ENCODE measurements around the gene ASB17. TPM values are rescaled to one million over a fixed set of nuclear protein-coding genes. Genes with fewer than 3 reads are reported as not detected.
"Not testable (repeated sequence)": the region's sequence is repeated elsewhere in the genome, so short reads cannot be mapped to it uniquely, and the experiment has no call there.

Gene ASB17
- polyA plus RNA-seq = not detected

GRCh38 chr1:75932304-75932703 lies at the start of gene ASB17:
Gene ASB17, minus strand, starts transcription at chr1:75932404. Its CDS starts 113 bp downstream, at chr1:75932291.
- H3K27ac Mint-ChIP-seq = no peak within 1 kb of the TSS
- peaks cover 0 to 7% (median 2%) of the 10 kb centered on the region in 6 donors for H3K9me3 Mint-ChIP-seq
- no peaks in the 10 kb centered on the region for H3K27me3 Mint-ChIP-seq (ENCODE audit: low read depth in 3 of 3)
- no peaks in the 10 kb centered on the region for H3K36me3 Mint-ChIP-seq
- H3K4me3 Mint-ChIP-seq = no peak within 1 kb of the TSS
- H3K4me1 Mint-ChIP-seq = no peaks in the 10 kb centered on the region
- no peak for DNase-seq

- Mint-ChIP-seq H3K36me3 (no peaks in the 10 kb centered on the region), H3K9me3 (peaks cover 0 to 4% (median 0%) of the 10 kb centered on the region in 6 donors), H3K4me3 (no peak overlapping the region), H3K27me3 (ENCODE audit: low read depth in 3 of 3) (peaks cover 0 to 2% (median 2%) of the 10 kb centered on the region in 3 donors), H3K4me1 (no peaks in the 10 kb centered on the region), H3K27ac (no peak overlapping the region)
- no peak for DNase-seq
Measured at GRCh38 chr1:75980972-75981897, 49.0 kb upstream of the ASB17 start.

- H3K36me3 Mint-ChIP-seq = no peaks in the 10 kb centered on the region
- H3K9me3 Mint-ChIP-seq = no peaks in the 10 kb centered on the region
- H3K4me3 Mint-ChIP-seq = no peak overlapping the region
- H3K4me1 Mint-ChIP-seq = no peaks in the 10 kb centered on the region
- DNase-seq = no peak
- H3K27me3 Mint-ChIP-seq (ENCODE audit: low read depth in 3 of 3) = peaks cover 0 to 5% (median 0%) of the 10 kb centered on the region in 3 donors
- no peak overlapping the region for H3K27ac Mint-ChIP-seq
Measured at GRCh38 chr1:75970631-75971030, 38.4 kb upstream of the ASB17 start.

GRCh38 chr1:75969550-75969949 lies 37.3 kb upstream of the ASB17 start:
- Mint-ChIP-seq H3K27ac (no peak overlapping the region), H3K9me3 (peaks cover 0 to 2% (median 0%) of the 10 kb centered on the region in 6 donors), H3K27me3 (ENCODE audit: low read depth in 3 of 3) (peaks cover 0 to 5% (median 0%) of the 10 kb centered on the region in 3 donors), H3K36me3 (no peaks in the 10 kb centered on the region), H3K4me3 (no peak overlapping the region), H3K4me1 (no peaks in the 10 kb centered on the region)
- no peak for DNase-seq

GRCh38 chr1:75967719-75968118 lies 35.5 kb upstream of the ASB17 start:
- DNase-seq = no peak
- H3K4me3 Mint-ChIP-seq = no peak overlapping the region

GRCh38 chr1:75964760-75965408 lies 32.7 kb upstream of the ASB17 start:
- Mint-ChIP-seq H3K4me1 (no peaks in the 10 kb centered on the region), H3K9me3 (peaks cover 0 to 4% (median 2%) of the 10 kb centered on the region in 6 donors), H3K27me3 (ENCODE audit: low read depth in 3 of 3) (peaks cover 0 to 4% (median 2%) of the 10 kb centered on the region in 3 donors), H3K36me3 (no peaks in the 10 kb centered on the region), H3K27ac (no peak overlapping the region), H3K4me3 (no peak overlapping the region)
- DNase-seq = no peak

More at GRCh38 chr1:75967719-75968118, 35.5 kb upstream of the ASB17 start:
- Mint-ChIP-seq H3K9me3 (peaks cover 0 to 4% (median 0%) of the 10 kb centered on the region in 6 donors), H3K27ac (no peak overlapping the region), H3K27me3 (ENCODE audit: low read depth in 3 of 3) (peaks cover 0 to 2% (median 0%) of the 10 kb centered on the region in 3 donors), H3K4me1 (no peaks in the 10 kb centered on the region), H3K36me3 (no peaks in the 10 kb centered on the region)

GRCh38 chr1:75964110-75964759 lies 32.0 kb upstream of the ASB17 start:
- DNase-seq; H3K9me3 Mint-ChIP-seq; H3K36me3 Mint-ChIP-seq; H3K27me3 Mint-ChIP-seq (ENCODE audit: low read depth in 3 of 3); H3K27ac Mint-ChIP-seq; H3K4me3 Mint-ChIP-seq; H3K4me1 Mint-ChIP-seq: not testable (repeated sequence)

- Mint-ChIP-seq H3K4me3 (no peak overlapping the region), H3K9me3 (peaks cover 0 to 3% (median 0%) of the 10 kb centered on the region in 6 donors), H3K27me3 (ENCODE audit: low read depth in 3 of 3) (no peaks in the 10 kb centered on the region), H3K36me3 (no peaks in the 10 kb centered on the region), H3K4me1 (no peaks in the 10 kb centered on the region), H3K27ac (no peak overlapping the region)
- no peak for DNase-seq
Measured at GRCh38 chr1:75954586-75954985, 22.4 kb upstream of the ASB17 start.

- Mint-ChIP-seq H3K36me3 (no peaks in the 10 kb centered on the region), H3K4me1 (no peaks in the 10 kb centered on the region), H3K27me3 (ENCODE audit: low read depth in 3 of 3) (peaks cover 0 to 2% (median 0%) of the 10 kb centered on the region in 3 donors), H3K27ac (no peak overlapping the region), H3K4me3 (no peak overlapping the region), H3K9me3 (peaks cover 0 to 5% (median 0%) of the 10 kb centered on the region in 6 donors)
- DNase-seq = no peak
Measured at GRCh38 chr1:75953461-75953860, 21.3 kb upstream of the ASB17 start.

- Mint-ChIP-seq H3K27ac (no peak overlapping the region), H3K4me1 (no peaks in the 10 kb centered on the region), H3K9me3 (peaks cover 0 to 2% (median 0%) of the 10 kb centered on the region in 6 donors), H3K27me3 (ENCODE audit: low read depth in 3 of 3) (peaks cover 0 to 2% (median 2%) of the 10 kb centered on the region in 3 donors), H3K36me3 (no peaks in the 10 kb centered on the region), H3K4me3 (no peak overlapping the region)
- no peak for DNase-seq
Measured at GRCh38 chr1:75952016-75952415, 19.8 kb upstream of the ASB17 start.

- no peaks in the 10 kb centered on the region for H3K4me1 Mint-ChIP-seq
- peaks cover 0 to 13% (median 5%) of the 10 kb centered on the region in 6 donors for H3K9me3 Mint-ChIP-seq
- no peak overlapping the region for H3K27ac Mint-ChIP-seq
- H3K4me3 Mint-ChIP-seq = no peak overlapping the region
- no peak for DNase-seq
- H3K36me3 Mint-ChIP-seq = no peaks in the 10 kb centered on the region
- H3K27me3 Mint-ChIP-seq (ENCODE audit: low read depth in 3 of 3) = peaks cover 2 to 6% (median 2%) of the 10 kb centered on the region in 3 donors
Measured at GRCh38 chr1:75950176-75950575, 18.0 kb upstream of the ASB17 start.

- H3K36me3 Mint-ChIP-seq; H3K4me1 Mint-ChIP-seq; H3K27me3 Mint-ChIP-seq (ENCODE audit: low read depth in 3 of 3); H3K4me3 Mint-ChIP-seq; DNase-seq; H3K27ac Mint-ChIP-seq: not testable (repeated sequence)
- peaks cover 4 to 23% (median 9%) of the 10 kb centered on the region in 6 donors for H3K9me3 Mint-ChIP-seq
Measured at GRCh38 chr1:75943037-75943436, 10.8 kb upstream of the ASB17 start.

GRCh38 chr1:75937034-75937433 lies 4.8 kb upstream of the ASB17 start:
- peaks cover 0 to 5% (median 0%) of the 10 kb centered on the region in 6 donors for H3K9me3 Mint-ChIP-seq
- peaks cover 0 to 2% (median 0%) of the 10 kb centered on the region in 3 donors for H3K27me3 Mint-ChIP-seq (ENCODE audit: low read depth in 3 of 3)
- H3K27ac Mint-ChIP-seq = no peak overlapping the region
- no peaks in the 10 kb centered on the region for H3K36me3 Mint-ChIP-seq
- H3K4me1 Mint-ChIP-seq = no peaks in the 10 kb centered on the region
- DNase-seq = no peak
- no peak overlapping the region for H3K4me3 Mint-ChIP-seq

GRCh38 chr1:75922698-75923097 lies 9.5 kb downstream of the ASB17 start:
- Mint-ChIP-seq H3K9me3 (peaks cover 0 to 9% (median 0%) of the 10 kb centered on the region in 6 donors), H3K27ac (no peak overlapping the region), H3K36me3 (no peaks in the 10 kb centered on the region), H3K4me3 (no peak overlapping the region), H3K27me3 (ENCODE audit: low read depth in 3 of 3) (peaks cover 0 to 3% (median 0%) of the 10 kb centered on the region in 3 donors), H3K4me1 (no peaks in the 10 kb centered on the region)
- no peak for DNase-seq
